Keratinocyte (primary cell): ENCODE results near the gene PAX4. TPM values are rescaled to one million over a fixed set of nuclear protein-coding genes. Genes with fewer than 3 reads are reported as not detected.

Experiments used
- DNase-seq: peaks from one replicate; pipeline ENCODE4 v3.0.0-alpha.2; 2011; ENCODE audit warnings: low read depth, missing footprints, low spot score
- FAIRE-seq: peaks from 2 replicates; lab custom pipeline; 2011; peaks lifted over from hg19 to GRCh38; lab: Jason Lieb, UNC
- H2AFZ ChIP-seq: 2 replicates; pipeline ENCODE4 v1.6.0; 2012; ENCODE audit warnings: low read length, control low read depth, inconsistent platforms; ENCODE audit not compliant: control insufficient read depth
- H3K27ac ChIP-seq: 2 replicates; pipeline ENCODE4 v1.5.1; 2011; ENCODE audit warnings: low read length; ENCODE audit not compliant: control insufficient read depth, insufficient read depth
- H3K27me3 ChIP-seq: 3 replicates; pipeline ENCODE4 v1.6.0; 2011; ENCODE audit warnings: low read length; ENCODE audit not compliant: control insufficient read depth, insufficient read depth; ENCODE audit errors: extremely low read depth
- H3K36me3 ChIP-seq, 2 experiments: 2 replicates in 1 of 2; 3 replicates in 1 of 2; pipeline ENCODE4 v1.5.1; 2011; ENCODE audit warnings: low read length in 2 of 2, mild to moderate bottlenecking in 1 of 2; ENCODE audit not compliant: control insufficient read depth in 2 of 2, insufficient read depth in 2 of 2; ENCODE audit errors: extremely low read depth in 1 of 2
- H3K4me1 ChIP-seq: 3 replicates; pipeline ENCODE4 v1.5.1; 2011; ENCODE audit warnings: low read length; ENCODE audit not compliant: control insufficient read depth, insufficient read depth; ENCODE audit errors: extremely low read depth
- H3K4me2 ChIP-seq: 3 replicates; pipeline ENCODE4 v1.6.0; 2011; ENCODE audit warnings: low read depth, low read length; ENCODE audit not compliant: control insufficient read depth, insufficient read depth; ENCODE audit errors: extremely low read depth
- H3K4me3 ChIP-seq, 3 experiments: fragments of 200-600 bp in 1 of 3; sonication (generic) in 1 of 3; 2 replicates in 2 of 3; 3 replicates in 1 of 3; pipeline ENCODE4 v1.5.1; 2011 to 2016; ENCODE audit warnings: low read length in 3 of 3, mild to moderate bottlenecking in 3 of 3, control low read depth in 2 of 3, inconsistent platforms in 1 of 3, low read depth in 1 of 3, mixed read lengths in 1 of 3, mixed run types in 1 of 3, moderate library complexity in 1 of 3; ENCODE audit not compliant: control insufficient read depth in 2 of 3, insufficient read depth in 2 of 3; ENCODE audit errors: extremely low read depth in 1 of 3
- H3K79me2 ChIP-seq: 2 replicates; pipeline ENCODE4 v1.6.0; 2012; ENCODE audit warnings: low read length; ENCODE audit not compliant: control insufficient read depth, insufficient read depth
- H3K9ac ChIP-seq: 3 replicates; pipeline ENCODE4 v1.6.0; 2011; ENCODE audit warnings: low read length; ENCODE audit not compliant: control insufficient read depth, insufficient read depth; ENCODE audit errors: extremely low read depth
- H3K9me1 ChIP-seq: 3 replicates; pipeline ENCODE4 v1.6.0; 2011; ENCODE audit warnings: low read length; ENCODE audit not compliant: control insufficient read depth, insufficient read depth; ENCODE audit errors: extremely low read depth
- H3K9me3 ChIP-seq: 2 replicates; pipeline ENCODE4 v1.5.1; 2012; ENCODE audit warnings: low read depth, low read length; ENCODE audit not compliant: control insufficient read depth
- H4K20me1 ChIP-seq: 3 replicates; pipeline ENCODE4 v1.6.0; 2011; ENCODE audit warnings: low read length; ENCODE audit not compliant: control insufficient read depth, insufficient read depth; ENCODE audit errors: extremely low read depth
- EZH2 ChIP-seq: IDR thresholded peaks from one replicate; pipeline ENCODE4 v1.6.1; 2012; ENCODE audit warnings: inconsistent platforms, mild to moderate bottlenecking, low read length, moderate library complexity
- dilution Hi-C: fragments of 300-500 bp; cut with MboI; formaldehyde crosslinking; loops from one replicate; pipeline ENCODE4 v1.7.0; 2020; ENCODE audit warnings: low sequenced_read_pairs; ENCODE audit not compliant: extremely low pct_ligation_motif_present
- polyA plus RNA-seq, 5 experiments: library from polyadenylated mRNA; depleted of rRNA in 3 of 5; stranded (reverse) in 3 of 5; stranded (forward) in 1 of 5; unstranded in 1 of 5; fragments of >200 nt; gene quantifications; 1 replicate in 1 of 5; 2 replicates in 3 of 5; 3 replicates in 1 of 5; pipeline versions ENCODE4 v1.2.1 to v1.2.3, GENCODE V29; 2011 to 2012; ENCODE audit warnings: missing spikeins in 2 of 5, low read depth in 1 of 5, low replicate concordance in 1 of 5
- TF ChIP-seq, protein P1 (sequence below), 3 experiments: IDR thresholded peaks in 1 of 3; conservative IDR thresholded peaks in 1 of 3; optimal IDR thresholded peaks in 1 of 3; 2 replicates in 2 of 3; 3 replicates in 1 of 3; pipeline versions ENCODE3 to v1.5.1; 2011; ENCODE audit warnings: low read length in 3 of 3, mild to moderate bottlenecking in 3 of 3, moderate library complexity in 2 of 3, control low read depth in 1 of 3, inconsistent platforms in 1 of 3; ENCODE audit not compliant: insufficient read depth in 2 of 3; ENCODE audit errors: extremely low read depth in 1 of 3

The PAX4 gene
- polyA plus RNA-seq, 1 donor (not counting 4 experiments of a cell fraction or from before 2014, with no cell fraction given), result not detected

- peaks cover 40% of the 10 kb centered on the region for H3K79me2 ChIP-seq
- TF ChIP-seq, protein P1, sequence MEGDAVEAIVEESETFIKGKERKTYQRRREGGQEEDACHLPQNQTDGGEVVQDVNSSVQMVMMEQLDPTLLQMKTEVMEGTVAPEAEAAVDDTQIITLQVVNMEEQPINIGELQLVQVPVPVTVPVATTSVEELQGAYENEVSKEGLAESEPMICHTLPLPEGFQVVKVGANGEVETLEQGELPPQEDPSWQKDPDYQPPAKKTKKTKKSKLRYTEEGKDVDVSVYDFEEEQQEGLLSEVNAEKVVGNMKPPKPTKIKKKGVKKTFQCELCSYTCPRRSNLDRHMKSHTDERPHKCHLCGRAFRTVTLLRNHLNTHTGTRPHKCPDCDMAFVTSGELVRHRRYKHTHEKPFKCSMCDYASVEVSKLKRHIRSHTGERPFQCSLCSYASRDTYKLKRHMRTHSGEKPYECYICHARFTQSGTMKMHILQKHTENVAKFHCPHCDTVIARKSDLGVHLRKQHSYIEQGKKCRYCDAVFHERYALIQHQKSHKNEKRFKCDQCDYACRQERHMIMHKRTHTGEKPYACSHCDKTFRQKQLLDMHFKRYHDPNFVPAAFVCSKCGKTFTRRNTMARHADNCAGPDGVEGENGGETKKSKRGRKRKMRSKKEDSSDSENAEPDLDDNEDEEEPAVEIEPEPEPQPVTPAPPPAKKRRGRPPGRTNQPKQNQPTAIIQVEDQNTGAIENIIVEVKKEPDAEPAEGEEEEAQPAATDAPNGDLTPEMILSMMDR (optimal IDR thresholded peaks at IDR 0.05 in 1 of 3, IDR thresholded peaks at IDR 0.05 in 1 of 3, conservative IDR thresholded peaks at IDR 0.05 in 1 of 3; ENCODE audit: extremely low read depth in 1 of 3, insufficient read depth in 2 of 3, low read length in 3 of 3), result no peak
- no peak for TF ChIP-seq EZH2
- peaks cover 13 to 14% of the 10 kb centered on the region in 2 experiments for H3K36me3 ChIP-seq
- DNase-seq (no peak), FAIRE-seq (no peak)
- H3K9ac ChIP-seq, result peak overlapping the region; percentile 90
- H3K4me1 ChIP-seq, result peaks cover 35% of the 10 kb centered on the region
- no peaks in the 10 kb centered on the region for H4K20me1 ChIP-seq
- H3K9me1 ChIP-seq, result peaks cover 2% of the 10 kb centered on the region
- no peaks in the 10 kb centered on the region for H3K9me3 ChIP-seq
- peak overlapping the region; percentile 24 for H3K27ac ChIP-seq
- no peaks in the 10 kb centered on the region for H3K27me3 ChIP-seq
- peak overlapping the region; percentile 32 to 85 (median 71) for H3K4me3 ChIP-seq
- peak overlapping the region; percentile 86 for H3K4me2 ChIP-seq
- dilution Hi-C loops, result no loop called here
- peak overlapping the region; percentile 68 for H2AFZ ChIP-seq
Measured at GRCh38 chr7:127587663-127588018, 30.3 kb downstream of the PAX4 start.

GRCh38 chr7:127586346-127586745 is 31.6 kb downstream of the PAX4 start:
- Histone ChIP-seq H3K9ac (no peak overlapping the region), H3K79me2 (peaks cover 51% of the 10 kb centered on the region), H2AFZ (no peak overlapping the region), H3K36me3 (peaks cover 16 to 17% of the 10 kb centered on the region in 2 experiments), H3K9me3 (no peaks in the 10 kb centered on the region), H3K27me3 (no peaks in the 10 kb centered on the region), H3K9me1 (peaks cover 2% of the 10 kb centered on the region), H3K4me1 (peaks cover 35% of the 10 kb centered on the region), H3K4me3 (no peak overlapping the region), H3K4me2 (peak overlapping the region; percentile 80), H4K20me1 (no peaks in the 10 kb centered on the region), H3K27ac (no peak overlapping the region)
- DNase-seq (no peak), FAIRE-seq (no peak)
- dilution Hi-C loops, result no loop called here
- TF ChIP-seq, protein P1 (optimal IDR thresholded peaks at IDR 0.05 in 1 of 3, IDR thresholded peaks at IDR 0.05 in 1 of 3, conservative IDR thresholded peaks at IDR 0.05 in 1 of 3; ENCODE audit: extremely low read depth in 1 of 3, insufficient read depth in 2 of 3, low read length in 3 of 3), result no peak
- TF ChIP-seq EZH2, result no peak
